HUES6 (cell line): ENCODE data around the gene SLC39A11.
"Not testable (repeated sequence)": the region's sequence is repeated elsewhere in the genome, so short reads cannot be mapped to it uniquely, and the experiment has no call there.

ENCODE experiments used
- H3K27ac ChIP-seq: 2 replicates; pipeline ENCODE4 v1.7.0; 2013; ENCODE audit warnings: low read depth, mild to moderate bottlenecking, low read length, inconsistent platforms
- H3K27me3 ChIP-seq: 2 replicates; pipeline ENCODE4 v1.6.1; 2013; ENCODE audit warnings: low read length; ENCODE audit not compliant: control insufficient read depth, insufficient read depth
- H3K36me3 ChIP-seq: 2 replicates; pipeline ENCODE4 v1.6.1; 2013; ENCODE audit warnings: low read length; ENCODE audit not compliant: control insufficient read depth, insufficient read depth
- H3K4me1 ChIP-seq: 2 replicates; pipeline ENCODE4 v1.6.1; 2013; ENCODE audit warnings: low read length; ENCODE audit not compliant: control insufficient read depth, insufficient read depth
- H3K4me3 ChIP-seq: 2 replicates; pipeline ENCODE4 v1.5.1; 2013; ENCODE audit warnings: low read depth, low read length
- H3K9ac ChIP-seq: one replicate; pipeline ENCODE4 v1.6.1; 2013; ENCODE audit warnings: mild to moderate bottlenecking, low read length
- H3K9me3 ChIP-seq: 2 replicates; pipeline ENCODE4 v1.6.1; 2013; ENCODE audit warnings: low read depth, low read length; ENCODE audit not compliant: control insufficient read depth, insufficient read depth

The SLC39A11 gene

DNA sequence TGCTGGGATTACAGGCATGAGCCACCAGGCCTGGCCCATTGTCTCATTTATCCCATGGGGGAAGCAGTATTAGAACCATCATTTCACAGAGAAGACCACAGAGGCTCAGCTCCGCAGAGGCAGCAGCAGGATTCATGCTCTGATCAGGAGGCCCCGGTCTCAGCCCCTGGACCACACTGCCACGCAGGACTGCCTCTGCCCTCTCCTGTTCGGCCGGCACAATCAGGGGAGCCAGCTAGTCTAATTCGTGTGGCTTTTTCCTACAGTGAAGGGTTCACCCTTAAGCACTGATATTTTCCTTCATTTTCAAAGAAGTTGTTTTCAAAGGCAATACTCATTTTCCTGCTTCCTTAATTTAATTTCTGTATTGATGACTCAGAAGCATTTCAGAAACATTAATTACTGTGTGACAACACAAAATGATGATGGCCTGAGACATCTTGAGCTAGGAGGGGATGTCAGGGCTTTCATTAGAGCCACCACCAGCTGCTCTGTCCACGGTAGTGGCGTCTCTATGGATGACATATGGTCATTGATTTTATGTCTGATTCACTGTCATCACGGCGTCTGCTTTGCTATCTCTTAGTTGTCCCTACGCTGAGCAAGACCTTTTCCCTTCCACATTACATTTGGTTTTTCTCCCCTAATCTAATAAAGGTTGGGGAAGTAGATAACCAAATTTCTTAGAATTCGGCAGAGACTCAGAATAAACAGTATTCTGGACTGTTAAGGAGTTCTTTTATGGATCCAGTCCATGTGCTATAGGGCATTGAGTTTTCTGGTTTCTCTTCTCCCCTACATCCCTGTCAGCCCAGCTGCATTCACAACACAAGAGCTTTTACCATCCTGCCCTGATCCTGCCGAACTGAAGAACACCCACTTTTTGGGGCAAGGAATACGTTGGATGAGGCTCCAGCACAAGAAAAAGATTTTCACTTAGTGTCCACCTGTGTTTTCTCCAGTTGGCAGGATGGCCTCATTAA is 314.0 kb downstream of the SLC39A11 start:
- Histone ChIP-seq H3K9ac (no peak overlapping the region), H3K9me3 (no peaks in the 10 kb centered on the region), H3K4me3 (no peak overlapping the region), H3K36me3 (no peaks in the 10 kb centered on the region), H3K27ac (no peak overlapping the region), H3K27me3 (no peaks in the 10 kb centered on the region), H3K4me1 (no peaks in the 10 kb centered on the region)

- H3K4me1 ChIP-seq = no peaks in the 10 kb centered on the region
- no peak overlapping the region for H3K27ac ChIP-seq
- H3K9ac ChIP-seq = no peak overlapping the region
- no peak overlapping the region for H3K4me3 ChIP-seq
- H3K9me3 ChIP-seq = no peaks in the 10 kb centered on the region
- no peaks in the 10 kb centered on the region for H3K36me3 ChIP-seq
- H3K27me3 ChIP-seq = no peaks in the 10 kb centered on the region
These were observed 316.6 kb downstream of the SLC39A11 start for GRCh38 chr17:72775919-72776318.

GRCh38 chr17:72775237-72775636 is 317.3 kb downstream of the SLC39A11 start:
- H3K4me1 ChIP-seq = no peaks in the 10 kb centered on the region
- H3K27ac ChIP-seq = no peak overlapping the region
- H3K27me3 ChIP-seq = no peaks in the 10 kb centered on the region

GRCh38 chr17:72774236-72774635 is 318.3 kb downstream of the SLC39A11 start:
- no peaks in the 10 kb centered on the region for H3K36me3 ChIP-seq
- no peaks in the 10 kb centered on the region for H3K27me3 ChIP-seq
- H3K4me1 ChIP-seq = no peaks in the 10 kb centered on the region
- H3K9me3 ChIP-seq = peaks cover 5% of the 10 kb centered on the region; the same call in 1 of the 2 replicates
- no peak overlapping the region for H3K9ac ChIP-seq
- H3K4me3 ChIP-seq = no peak overlapping the region
- H3K27ac ChIP-seq = no peak overlapping the region

More at GRCh38 chr17:72775237-72775636, 317.3 kb downstream of the SLC39A11 start:
- Histone ChIP-seq H3K9me3 (peaks cover 3% of the 10 kb centered on the region; the same call in 1 of the 2 replicates), H3K4me3 (no peak overlapping the region), H3K36me3 (no peaks in the 10 kb centered on the region), H3K9ac (no peak overlapping the region)

- H3K4me3 ChIP-seq, H3K9ac ChIP-seq, H3K4me1 ChIP-seq, H3K36me3 ChIP-seq, H3K9me3 ChIP-seq, H3K27ac ChIP-seq, H3K27me3 ChIP-seq: not testable (repeated sequence)
These were observed 319.3 kb downstream of the SLC39A11 start for GRCh38 chr17:72773225-72773624.

GRCh38 chr17:72772331-72772821 is 320.1 kb downstream of the SLC39A11 start:
- Histone ChIP-seq H3K4me1 (no peaks in the 10 kb centered on the region), H3K27ac (no peak overlapping the region), H3K27me3 (peaks cover 11% of the 10 kb centered on the region; the same call in 1 of the 2 replicates), H3K4me3 (no peak overlapping the region), H3K9ac (no peak overlapping the region), H3K36me3 (no peaks in the 10 kb centered on the region), H3K9me3 (peaks cover 11% of the 10 kb centered on the region)

- Histone ChIP-seq H3K27ac (no peak overlapping the region), H3K4me1 (no peaks in the 10 kb centered on the region), H3K36me3 (no peaks in the 10 kb centered on the region), H3K9ac (no peak overlapping the region), H3K4me3 (no peak overlapping the region), H3K9me3 (peaks cover 18% of the 10 kb centered on the region), H3K27me3 (peaks cover 17% of the 10 kb centered on the region; the same call in 1 of the 2 replicates)
These were observed 320.8 kb downstream of the SLC39A11 start for GRCh38 chr17:72771734-72772133.

- no peak overlapping the region for H3K4me3 ChIP-seq
- no peak overlapping the region for H3K9ac ChIP-seq
- H3K27ac ChIP-seq = no peak overlapping the region
- peaks cover 8% of the 10 kb centered on the region; the same call in 1 of the 2 replicates for H3K4me1 ChIP-seq
- H3K27me3 ChIP-seq = peaks cover 66% of the 10 kb centered on the region
- peaks cover 26% of the 10 kb centered on the region for H3K9me3 ChIP-seq
- no peaks in the 10 kb centered on the region for H3K36me3 ChIP-seq
These were observed 325.6 kb downstream of the SLC39A11 start for GRCh38 chr17:72766761-72767356.

DNA sequence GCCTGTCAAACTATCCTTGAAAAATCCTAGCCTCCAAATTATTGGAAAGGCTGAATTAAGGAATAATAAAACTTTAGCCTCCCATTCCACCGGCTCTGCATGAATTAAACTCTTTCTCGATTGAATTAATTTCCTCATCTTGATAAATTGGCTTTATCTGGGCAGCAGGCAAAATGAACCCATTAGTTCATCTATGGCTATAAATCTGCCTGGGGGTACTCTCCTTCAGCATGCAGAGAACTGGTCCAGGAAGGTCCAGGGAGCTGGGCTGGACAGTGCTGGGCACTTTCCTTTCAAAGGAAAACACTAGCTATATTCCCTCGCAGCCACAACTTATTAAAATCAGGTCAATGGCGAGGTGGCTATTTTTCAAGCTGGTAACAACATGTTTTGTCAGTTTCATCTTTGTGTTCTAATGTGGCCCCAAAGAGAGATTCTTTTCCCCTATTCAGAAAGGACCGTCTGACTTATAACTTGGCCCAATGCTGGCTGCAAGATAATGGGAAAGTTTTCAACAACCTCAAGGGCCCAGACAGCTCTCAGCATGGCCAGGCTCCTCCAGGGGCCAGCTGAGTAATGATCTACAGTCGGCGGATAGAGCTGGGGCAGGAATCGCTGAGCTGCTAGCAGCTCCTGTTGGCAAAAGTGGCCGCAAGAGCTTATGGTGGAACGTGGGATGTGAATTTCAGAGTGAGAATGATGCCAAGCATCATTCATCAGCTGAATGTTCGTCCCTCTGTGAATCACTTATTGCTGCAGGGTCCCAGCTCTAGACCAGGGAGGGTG is 326.9 kb downstream of the SLC39A11 start:
- Histone ChIP-seq H3K4me3 (no peak overlapping the region), H3K9me3 (peaks cover 26% of the 10 kb centered on the region), H3K4me1 (peaks cover 8% of the 10 kb centered on the region; the same call in 1 of the 2 replicates), H3K9ac (no peak overlapping the region), H3K36me3 (no peaks in the 10 kb centered on the region), H3K27me3 (peaks cover 78% of the 10 kb centered on the region), H3K27ac (no peak overlapping the region)

GRCh38 chr17:72764632-72765041 is 327.9 kb downstream of the SLC39A11 start:
- H3K27me3 ChIP-seq = peaks cover 84% of the 10 kb centered on the region
- no peak overlapping the region for H3K27ac ChIP-seq

More at GRCh38 chr17:72764632-72765041, 327.9 kb downstream of the SLC39A11 start:
- Histone ChIP-seq H3K9me3 (peaks cover 22% of the 10 kb centered on the region), H3K4me1 (peaks cover 8% of the 10 kb centered on the region; the same call in 1 of the 2 replicates), H3K36me3 (no peaks in the 10 kb centered on the region), H3K9ac (no peak overlapping the region), H3K4me3 (no peak overlapping the region)
